Measurements from ENCODE around the gene CENATAC.
A peak's percentile ranks its signal among the peaks of the same experiment; 100 is the strongest.
"Not testable (repeated sequence)": the region's sequence is repeated elsewhere in the genome, so short reads cannot be mapped to it uniquely, and the experiment has no call there.

CENATAC gene

GRCh38 chr11:118996926-118997626 is 862 bp upstream of the CENATAC start:
- peak; percentile 21 to 49 for DNase-seq

DNA sequence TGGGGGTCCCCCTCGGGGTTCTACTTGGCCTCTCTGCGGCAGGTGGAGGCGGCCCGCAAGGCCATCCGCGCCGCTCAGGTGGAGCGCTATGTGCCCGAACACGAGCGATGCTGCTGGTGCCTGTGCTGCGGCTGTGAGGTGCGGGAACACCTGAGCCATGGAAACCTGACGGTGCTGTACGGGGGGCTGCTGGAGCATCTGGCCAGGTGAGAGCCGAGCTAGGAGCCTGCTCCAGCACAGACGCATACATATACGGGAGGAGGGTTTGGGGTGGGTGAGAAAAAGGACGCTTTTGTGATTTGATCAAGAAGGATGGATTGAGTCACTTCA is 415 bp downstream of the CENATAC start:
- DNase-seq, result no peak

- no peak for DNase-seq
These were observed 884 bp downstream of the CENATAC start for GRCh38 chr11:118998822-118999221.

GRCh38 chr11:119000906-119001305 is 3.0 kb downstream of the CENATAC start:
- no peak for DNase-seq

DNA sequence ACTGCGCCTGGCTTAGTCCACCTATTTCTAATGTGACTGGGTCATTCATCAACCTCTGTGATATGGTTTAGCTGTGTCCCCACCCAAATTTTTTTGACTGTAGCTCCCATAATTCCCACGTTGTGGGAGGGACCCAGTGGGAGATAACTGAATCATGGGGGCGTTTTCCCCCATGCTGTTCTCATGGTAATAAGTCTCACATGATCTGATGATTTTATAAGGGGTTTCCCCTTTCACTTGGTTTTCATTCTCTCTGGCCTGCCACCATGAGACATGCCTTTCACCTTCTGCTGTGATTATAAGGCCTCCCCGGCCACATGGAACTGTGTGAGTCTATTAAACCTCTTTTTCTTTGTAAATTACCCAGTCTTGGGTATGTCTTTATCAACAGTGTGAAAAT is 8.7 kb downstream of the CENATAC start:
- DNase-seq, result no peak

- DNase-seq, result no peak
These were observed 13.6 kb downstream of the CENATAC start for GRCh38 chr11:119011476-119012053.

DNA sequence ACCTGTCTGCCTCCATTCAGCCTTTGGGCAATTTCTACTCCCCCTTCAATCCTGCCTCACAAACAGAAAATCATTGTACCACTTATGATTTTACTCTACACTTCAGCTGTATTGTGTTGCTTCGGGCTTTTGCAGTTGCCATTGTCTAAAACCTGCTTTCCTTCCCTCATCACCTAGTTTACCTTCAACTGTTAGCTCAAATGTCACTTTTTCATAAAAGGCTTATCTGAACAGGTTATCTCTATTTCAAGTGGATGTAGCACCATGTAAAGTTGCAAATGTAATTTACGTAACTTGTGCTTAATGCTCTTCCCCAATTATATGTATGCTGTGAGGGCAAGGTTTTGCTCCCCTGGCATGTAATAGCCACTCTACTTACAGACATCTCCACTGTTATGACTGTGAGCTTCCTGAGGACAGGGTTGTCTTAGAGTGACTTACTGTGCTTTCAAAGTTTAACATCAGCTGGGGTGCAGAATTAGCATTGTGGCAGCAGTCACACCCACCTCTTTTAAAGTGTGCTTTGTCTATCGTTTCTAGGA is 14.8 kb downstream of the CENATAC start:
- DNase-seq, result no peak

DNA sequence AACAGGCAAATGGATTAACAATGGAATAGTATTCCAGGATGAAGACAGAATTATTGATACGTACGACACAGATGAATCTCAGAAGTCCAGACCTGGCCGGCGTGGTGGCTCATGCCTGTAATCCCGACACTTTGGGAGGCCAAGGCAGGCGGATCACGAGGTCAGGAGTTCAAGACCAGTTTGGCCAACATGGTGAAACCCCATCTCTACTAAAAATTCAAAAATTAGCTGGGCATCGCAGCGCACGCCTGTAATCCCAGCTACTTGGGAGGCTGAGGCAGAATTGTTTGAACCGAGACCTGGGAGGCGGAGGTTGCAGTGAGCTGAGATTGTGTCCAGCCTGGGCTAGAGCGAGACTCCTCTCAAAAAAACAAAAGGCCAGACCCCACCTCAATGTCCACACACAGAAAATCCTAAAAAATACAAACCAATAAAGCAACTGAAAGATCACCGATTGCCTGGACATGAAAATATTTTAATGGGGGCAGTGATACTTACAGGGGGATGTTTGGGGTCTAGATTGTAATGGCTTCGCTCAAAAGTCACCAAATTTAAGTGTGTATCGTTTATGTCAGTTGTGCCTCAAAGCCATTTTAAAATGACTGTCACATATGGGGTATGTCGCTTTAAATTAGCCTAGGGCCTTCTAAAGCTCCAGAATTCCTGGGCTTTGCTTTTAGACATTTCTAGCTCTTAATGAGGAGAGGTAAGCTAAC is 16.4 kb downstream of the CENATAC start:
- no peak for DNase-seq

GRCh38 chr11:119015054-119015611 is 17.2 kb downstream of the CENATAC start:
- no peak for DNase-seq

DNA sequence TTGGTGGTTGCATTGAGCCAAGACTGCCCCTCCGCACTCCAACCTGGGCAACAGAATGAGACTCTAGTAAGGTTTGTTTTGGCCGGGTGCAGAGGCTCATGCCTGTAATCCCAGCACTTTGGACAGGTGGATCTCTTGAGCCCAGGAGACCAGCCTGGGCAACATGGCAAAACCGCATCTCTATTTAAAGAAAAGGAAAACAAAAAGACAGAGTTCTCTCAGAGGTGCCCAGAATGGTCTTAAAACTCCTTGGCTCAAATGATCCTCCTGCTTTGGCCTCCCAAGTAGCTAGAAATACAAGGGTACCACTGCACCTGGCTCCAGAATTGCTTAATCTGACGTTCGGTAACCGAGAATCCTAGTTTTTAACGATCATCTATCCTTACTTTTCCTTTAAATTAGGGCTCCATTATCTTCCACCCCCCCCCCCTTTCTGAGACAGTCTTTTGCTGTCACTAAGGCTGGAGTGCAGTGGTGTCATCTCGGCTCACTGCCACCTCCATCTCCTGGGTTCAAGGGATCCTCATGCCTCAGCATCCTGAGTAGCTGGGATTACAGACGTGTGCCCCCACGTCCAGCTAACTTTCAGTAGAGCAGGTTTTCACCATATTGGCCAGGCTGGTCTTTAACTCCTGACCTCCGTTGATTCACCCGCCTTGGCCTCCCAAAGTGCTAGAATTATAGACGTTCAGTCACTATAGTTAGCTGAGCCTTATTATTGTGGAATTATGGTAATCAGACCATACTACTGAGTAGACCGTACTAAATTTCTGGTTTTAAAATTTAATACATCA is 18.5 kb downstream of the CENATAC start:
- no peak for DNase-seq

GRCh38 chr11:119017377-119017776 is 19.4 kb downstream of the CENATAC start:
- not testable (repeated sequence) for DNase-seq

- DNase-seq, result peak; percentile 95
These were observed 20.4 kb downstream of the CENATAC start, which contains the start of the genes RPS25 and TRAPPC4 for GRCh38 chr11:119018074-119018938. Gene RPS25, minus strand, starts transcription at chr11:119018343. Its CDS starts 59 bp downstream, at chr11:119018284. Gene TRAPPC4, plus strand, starts transcription at chr11:119018766. Its CDS starts 30 bp downstream, at chr11:119018796.

GRCh38 chr11:119019996-119020395 is 22.1 kb downstream of the CENATAC start:
- DNase-seq, result no peak

DNA sequence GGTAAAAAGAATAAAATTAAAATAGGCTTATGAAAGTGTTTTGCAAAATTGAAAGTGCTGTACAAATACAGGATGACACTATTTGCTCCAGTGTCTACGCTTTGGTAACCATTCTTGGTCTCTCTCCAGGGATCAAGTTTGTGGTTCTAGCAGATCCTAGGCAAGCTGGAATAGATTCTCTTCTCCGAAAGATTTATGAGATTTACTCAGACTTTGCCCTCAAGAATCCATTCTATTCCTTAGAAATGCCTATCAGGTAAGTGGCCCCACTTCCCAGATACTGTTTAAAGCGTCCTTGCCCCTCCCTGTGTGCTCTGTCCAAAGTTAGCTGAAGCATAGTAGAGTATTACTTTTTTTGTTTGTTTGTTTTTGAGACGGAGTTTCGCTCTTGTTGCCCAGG is 23.7 kb downstream of the CENATAC start:
- no peak for DNase-seq

DNA sequence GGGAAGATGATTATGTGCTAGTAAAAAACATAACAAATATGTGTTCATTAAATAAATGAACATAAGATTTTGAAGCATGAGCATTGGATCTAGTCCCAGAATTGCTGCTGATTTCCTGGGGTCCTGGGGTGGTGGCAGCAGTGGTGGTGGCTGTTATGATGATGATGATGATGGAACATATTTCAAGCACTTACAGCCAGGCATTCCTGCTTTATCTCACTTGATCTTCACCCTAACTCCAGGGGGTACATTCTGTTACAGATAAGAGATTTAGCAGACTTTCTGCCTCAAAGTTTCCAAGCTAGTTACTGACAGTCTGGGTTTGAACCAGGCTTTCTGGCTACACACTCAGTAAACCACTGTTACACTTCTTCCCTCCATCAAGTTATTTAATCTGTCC is 25.8 kb downstream of the CENATAC start:
- no peak for DNase-seq

DNA sequence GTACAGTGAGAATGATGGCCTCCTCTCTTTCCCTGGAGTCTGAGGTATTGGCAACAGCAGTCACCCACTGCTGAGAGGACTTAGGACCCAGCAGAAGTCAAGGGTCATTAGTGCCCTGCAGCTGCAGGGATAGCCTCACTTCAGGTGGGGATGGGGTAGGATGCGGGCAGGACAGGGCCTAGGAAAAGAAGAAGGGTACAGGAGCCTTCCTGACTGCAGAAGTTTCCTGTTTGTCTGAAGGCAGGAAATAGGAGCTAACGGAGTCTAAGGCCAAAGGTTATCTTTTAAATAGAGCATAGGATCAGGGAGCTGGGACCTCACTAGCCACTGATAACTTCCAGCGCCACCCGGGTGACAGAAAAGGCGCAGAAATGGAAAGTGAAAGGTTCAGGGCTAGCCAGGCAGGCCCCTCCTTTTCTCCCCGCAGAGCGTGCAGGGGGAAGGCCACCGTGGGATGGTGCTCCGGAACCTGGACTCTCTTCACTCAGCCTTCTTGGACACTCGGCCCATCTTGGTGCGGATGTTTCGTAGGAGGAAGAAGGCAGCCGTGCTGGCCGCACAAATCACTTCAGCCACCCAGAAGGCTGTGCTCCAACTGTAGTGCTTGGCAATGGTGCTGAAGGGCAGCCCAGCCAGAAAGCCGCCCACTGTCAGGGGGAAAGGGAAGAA is 26.6 kb downstream of the CENATAC start:
- DNase-seq, result no peak

DNA sequence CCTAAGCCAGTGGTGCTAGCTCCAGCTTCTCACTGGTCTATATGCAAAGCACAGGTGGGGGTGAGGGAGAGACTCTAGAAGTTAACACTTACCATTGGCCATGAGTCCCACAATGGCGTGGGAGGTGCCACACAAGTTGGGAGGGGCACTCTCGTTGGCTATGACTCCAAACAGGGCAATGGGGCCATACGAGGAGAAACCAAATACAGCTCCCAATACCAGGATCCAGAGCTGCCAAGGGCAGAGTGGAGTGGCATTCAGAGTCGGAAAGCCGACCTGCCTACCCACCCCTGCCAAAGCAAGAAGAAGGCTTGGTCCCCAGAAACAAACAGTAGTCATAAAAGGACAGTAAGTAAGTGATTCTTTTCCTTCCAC is 27.1 kb downstream of the CENATAC start:
- no peak for DNase-seq

- no peak for DNase-seq
These were observed 27.6 kb downstream of the CENATAC start for GRCh38 chr11:119025541-119025940.

GRCh38 chr11:119025978-119026766 is 28.2 kb downstream of the CENATAC start:
- no peak for DNase-seq

DNA sequence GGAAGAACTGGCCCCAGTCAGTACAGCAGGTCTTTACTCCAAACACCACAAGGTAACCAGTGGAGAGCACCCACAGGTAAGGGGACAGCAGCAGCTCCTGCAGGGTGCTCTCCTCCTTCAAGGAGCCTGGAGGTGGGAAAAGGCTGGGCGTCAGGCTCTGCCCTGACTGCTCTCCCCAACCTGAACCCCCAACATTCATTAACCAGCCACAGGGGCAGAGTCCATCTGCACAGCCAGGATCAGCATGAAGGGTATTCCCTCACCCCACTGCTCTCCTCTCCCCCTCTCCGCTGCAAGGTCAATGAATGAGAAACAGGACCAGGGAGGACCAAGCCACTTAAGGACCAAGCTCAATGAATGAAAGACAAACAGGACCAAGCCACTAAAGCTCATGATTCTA is 29.0 kb downstream of the CENATAC start:
- no peak for DNase-seq
